Kidney tubule cell (primary cell): ENCODE results near the gene CELSR2.

ENCODE experiments used
- DNase-seq: peaks from one replicate; pipeline ENCODE4 v3.0.0-alpha.2; 2018; ENCODE audit warnings: low spot score

The CELSR2 gene

GRCh38 chr1:109252167-109252892, 3.0 kb downstream of the CELSR2 start:
- DNase-seq: no peak

GRCh38 chr1:109252893-109253802, 3.8 kb downstream of the CELSR2 start:
- DNase-seq: peak; percentile 87

GRCh38 chr1:109253803-109254620, 4.7 kb downstream of the CELSR2 start:
- peak; percentile 82 for DNase-seq

GRCh38 chr1:109254621-109255096, 5.3 kb downstream of the CELSR2 start:
- peak; percentile 73 for DNase-seq

- peak; percentile 25 for DNase-seq
Observed at GRCh38 chr1:109255097-109255651, 5.8 kb downstream of the CELSR2 start.

- DNase-seq: no peak
Observed at GRCh38 chr1:109255678-109256077, 6.3 kb downstream of the CELSR2 start.

GRCh38 chr1:109256085-109256484, 6.7 kb downstream of the CELSR2 start:
- DNase-seq: no peak

GRCh38 chr1:109256971-109257681, 7.8 kb downstream of the CELSR2 start:
- DNase-seq: peak; percentile 92

GRCh38 chr1:109257682-109258421, 8.5 kb downstream of the CELSR2 start:
- no peak for DNase-seq

- no peak for DNase-seq
Observed at GRCh38 chr1:109258481-109259466, 9.4 kb downstream of the CELSR2 start.

GRCh38 chr1:109259674-109260557, 10.6 kb downstream of the CELSR2 start:
- no peak for DNase-seq

- DNase-seq: no peak
Observed at GRCh38 chr1:109261006-109261405, 11.7 kb downstream of the CELSR2 start.

- DNase-seq: no peak
Observed at GRCh38 chr1:109261578-109261977, 12.2 kb downstream of the CELSR2 start.

GRCh38 chr1:109262231-109263055, 13.1 kb downstream of the CELSR2 start:
- no peak for DNase-seq

GRCh38 chr1:109263234-109263596, 13.9 kb downstream of the CELSR2 start:
- DNase-seq: no peak

- peak; percentile 96 for DNase-seq
Observed at GRCh38 chr1:109263597-109264378, 14.4 kb downstream of the CELSR2 start.

- no peak for DNase-seq
Observed at GRCh38 chr1:109264379-109264755, 15.0 kb downstream of the CELSR2 start.
